CD4-positive, alpha-beta T cell treated with Interleukin-1 beta for 1 hour (primary cell): ENCODE measurements around the gene TNIK.
A peak's percentile ranks its signal among the peaks of the same experiment; 100 is the strongest.
"Not testable (repeated sequence)": the region's sequence is repeated elsewhere in the genome, so short reads cannot be mapped to it uniquely, and the experiment has no call there.

ENCODE experiments used
- DNase-seq, 2 donors: peaks; one replicate each; pipeline ENCODE4 v3.0.0-alpha.2; 2020 to 2022

The TNIK gene

DNA sequence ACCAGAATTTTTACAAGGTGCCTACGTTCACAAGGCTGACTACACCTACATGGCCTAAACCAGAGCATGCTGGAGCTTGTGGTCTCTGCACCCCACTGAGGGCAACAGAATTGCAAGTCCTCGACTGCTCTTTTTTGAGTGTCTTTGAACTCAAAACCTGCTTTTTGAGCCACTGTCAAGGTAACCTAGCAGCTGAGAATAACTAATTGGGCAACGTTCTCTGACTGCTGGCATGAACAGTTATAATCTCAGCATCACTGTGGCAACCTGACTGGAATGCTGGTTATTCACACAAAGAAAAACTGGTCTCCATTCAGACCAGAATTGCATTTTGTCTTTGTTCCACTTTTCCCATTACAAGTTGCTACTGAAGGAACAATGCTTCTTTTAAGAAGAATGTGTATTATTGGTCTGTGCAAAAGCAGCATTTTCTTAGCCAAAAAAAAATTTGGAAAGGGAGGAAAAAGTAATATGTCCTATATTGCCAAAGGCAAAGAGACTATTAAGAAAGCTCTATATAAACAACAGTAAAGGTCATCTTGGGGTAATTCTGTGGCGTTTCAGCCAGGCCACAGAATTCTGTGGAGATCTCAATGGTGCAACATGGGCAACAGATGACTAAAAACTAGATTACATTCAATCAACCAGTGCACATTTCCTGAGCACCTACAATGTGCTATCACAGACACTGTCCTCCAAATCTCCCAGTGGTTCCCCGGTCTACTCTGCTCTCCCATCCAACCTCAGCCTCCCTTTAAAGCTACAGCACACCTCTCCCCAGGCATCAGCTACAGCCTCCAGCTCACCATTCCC is 76.8 kb downstream of the TNIK start:
- DNase-seq: no peak

DNA sequence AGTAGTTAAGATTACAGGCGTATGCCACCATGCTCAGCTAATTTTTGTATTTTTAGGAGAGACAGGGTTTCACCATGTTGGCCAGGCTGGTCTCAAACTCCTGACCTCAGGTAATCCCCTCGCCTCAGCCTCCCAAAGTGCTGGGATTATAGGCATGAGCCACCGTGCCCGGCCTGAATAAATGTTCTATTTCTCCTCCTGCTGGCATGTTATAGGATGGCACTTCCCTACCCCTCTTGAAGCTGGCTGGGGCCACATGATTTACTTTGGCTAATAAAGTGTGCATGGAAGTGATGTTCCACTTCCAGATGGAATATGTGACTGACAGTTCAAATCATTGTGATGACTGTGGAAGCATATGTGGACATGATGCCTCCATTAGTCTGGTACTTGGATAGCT is 77.9 kb downstream of the TNIK start:
- not testable (repeated sequence) for DNase-seq

DNA sequence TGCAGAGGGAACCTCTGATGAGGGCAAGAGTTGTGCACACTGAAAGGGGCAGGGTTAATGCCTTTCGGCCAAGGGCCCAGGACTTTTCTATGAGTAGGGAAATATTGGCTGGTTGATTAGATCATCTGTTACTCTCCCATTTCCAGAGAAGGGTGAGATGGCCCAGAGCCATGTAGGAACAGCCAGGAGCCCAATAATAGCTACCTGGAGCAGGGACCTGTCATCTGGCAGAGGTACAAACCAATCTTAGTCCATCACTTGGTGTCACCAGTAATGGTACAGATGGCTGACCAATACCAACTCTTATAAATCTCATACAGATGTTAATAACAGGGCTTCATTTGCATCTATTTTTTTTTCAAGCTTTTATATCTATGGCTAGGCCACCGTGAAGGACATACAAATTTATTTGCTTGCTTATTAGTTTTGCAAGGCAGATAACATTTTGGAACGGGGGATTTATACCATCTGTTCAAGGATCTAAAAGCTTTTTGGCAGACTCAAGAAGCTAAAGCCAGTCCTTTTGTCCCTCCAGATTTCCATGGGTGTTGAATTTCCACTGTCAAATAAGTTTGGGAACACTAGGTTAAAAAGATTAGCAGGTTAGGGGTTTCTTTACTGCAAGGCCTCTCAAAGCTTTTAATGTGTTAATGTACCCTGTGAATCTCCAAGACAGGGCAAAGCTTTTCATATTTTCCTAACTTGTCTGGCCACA is 79.3 kb downstream of the TNIK start:
- DNase-seq: no peak

DNA sequence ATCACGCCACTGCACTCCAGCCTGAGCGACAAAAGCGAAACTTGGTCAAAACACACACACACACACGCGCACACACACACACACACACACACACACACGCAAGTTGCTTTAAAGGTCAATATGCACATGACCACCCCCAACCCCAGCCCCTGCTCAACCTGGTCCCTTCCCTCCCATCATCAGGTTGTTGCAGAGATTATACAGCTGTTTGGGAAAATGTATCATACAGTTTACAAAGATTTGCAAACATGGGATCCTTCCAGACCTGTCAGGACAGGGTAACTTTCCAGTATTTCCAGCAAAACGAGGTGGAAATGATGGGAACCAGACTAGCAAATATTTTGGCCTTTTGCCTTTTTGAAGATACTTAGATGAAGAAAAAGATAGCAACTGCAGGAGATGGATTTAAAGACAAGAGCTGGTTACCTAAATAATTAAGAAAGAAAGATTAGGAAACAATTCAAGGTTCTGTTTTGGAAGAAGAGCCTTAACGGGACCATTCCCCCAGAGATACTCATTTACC is 80.2 kb downstream of the TNIK start:
- DNase-seq: no peak

DNA sequence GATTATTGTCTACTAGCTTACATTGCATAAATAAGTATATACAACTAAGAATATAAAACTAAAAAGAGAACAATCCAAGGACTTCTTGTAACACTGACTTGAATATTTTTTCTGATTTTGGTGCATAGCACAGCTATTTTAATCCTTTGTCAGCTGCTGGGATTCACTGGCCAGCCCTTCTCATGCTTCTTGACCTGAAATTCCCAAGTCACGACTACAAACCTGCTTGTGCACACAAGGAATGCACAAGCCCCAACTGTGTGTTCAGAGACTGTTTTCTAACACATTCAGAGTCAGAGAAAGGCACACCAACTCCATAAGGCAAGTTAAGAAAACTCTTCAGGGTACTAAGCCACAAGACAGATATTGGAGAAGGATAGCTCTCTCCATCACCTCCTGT is 80.9 kb downstream of the TNIK start:
- DNase-seq: no peak

DNA sequence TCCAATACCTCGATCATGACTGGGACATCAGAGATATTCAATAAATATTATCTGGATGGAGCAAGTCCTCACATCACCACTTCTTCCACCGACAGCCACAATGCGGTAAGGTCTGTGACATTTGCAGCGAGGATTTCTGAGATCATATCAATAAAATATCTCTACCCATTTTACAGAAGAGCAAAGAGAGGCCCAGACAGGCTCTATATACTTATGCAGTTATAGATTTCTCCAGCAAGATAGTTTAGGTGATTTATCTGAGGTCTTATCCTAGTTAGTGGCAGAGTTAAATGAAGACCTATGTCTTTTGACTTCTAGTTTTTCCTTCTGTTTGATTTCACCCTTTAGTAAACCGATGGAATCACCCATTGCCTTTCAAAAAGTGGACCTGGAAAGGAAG is 81.6 kb downstream of the TNIK start:
- DNase-seq: no peak

DNA sequence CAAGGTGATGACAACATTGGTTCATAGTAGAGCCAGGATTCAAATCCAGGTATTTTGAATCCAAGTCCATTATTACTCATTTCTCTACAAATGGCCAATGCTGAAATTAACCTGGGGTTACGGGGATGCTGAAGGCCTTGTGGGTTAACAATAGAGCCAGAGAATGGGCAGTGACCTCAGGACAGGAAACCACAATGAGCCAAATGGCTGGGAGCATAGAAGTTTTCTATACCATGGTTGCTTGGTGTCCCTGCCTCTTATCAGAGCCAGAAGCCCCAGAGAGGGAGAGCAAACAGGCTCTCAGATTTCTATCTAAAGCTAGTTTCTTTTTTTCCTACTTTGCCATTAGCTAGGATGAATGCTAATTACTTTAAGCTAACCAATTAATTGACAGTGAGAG is 82.3 kb downstream of the TNIK start:
- no peak for DNase-seq

DNA sequence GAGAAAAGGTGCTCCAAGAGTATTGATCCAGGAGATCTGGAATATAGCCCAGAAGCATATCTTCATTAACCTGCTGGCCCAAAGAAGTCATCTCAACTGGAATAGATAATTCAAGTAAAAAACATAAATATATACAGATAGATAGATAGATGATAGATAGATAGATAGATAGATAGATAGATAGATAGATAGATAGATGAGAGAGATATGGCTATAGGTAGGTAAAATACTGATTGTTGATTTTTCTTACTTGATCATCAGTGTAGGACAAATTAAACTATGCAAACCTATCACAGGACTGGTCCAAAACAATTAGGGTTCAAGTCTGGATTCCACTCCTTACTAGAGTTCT is 83.6 kb downstream of the TNIK start:
- no peak for DNase-seq

DNA sequence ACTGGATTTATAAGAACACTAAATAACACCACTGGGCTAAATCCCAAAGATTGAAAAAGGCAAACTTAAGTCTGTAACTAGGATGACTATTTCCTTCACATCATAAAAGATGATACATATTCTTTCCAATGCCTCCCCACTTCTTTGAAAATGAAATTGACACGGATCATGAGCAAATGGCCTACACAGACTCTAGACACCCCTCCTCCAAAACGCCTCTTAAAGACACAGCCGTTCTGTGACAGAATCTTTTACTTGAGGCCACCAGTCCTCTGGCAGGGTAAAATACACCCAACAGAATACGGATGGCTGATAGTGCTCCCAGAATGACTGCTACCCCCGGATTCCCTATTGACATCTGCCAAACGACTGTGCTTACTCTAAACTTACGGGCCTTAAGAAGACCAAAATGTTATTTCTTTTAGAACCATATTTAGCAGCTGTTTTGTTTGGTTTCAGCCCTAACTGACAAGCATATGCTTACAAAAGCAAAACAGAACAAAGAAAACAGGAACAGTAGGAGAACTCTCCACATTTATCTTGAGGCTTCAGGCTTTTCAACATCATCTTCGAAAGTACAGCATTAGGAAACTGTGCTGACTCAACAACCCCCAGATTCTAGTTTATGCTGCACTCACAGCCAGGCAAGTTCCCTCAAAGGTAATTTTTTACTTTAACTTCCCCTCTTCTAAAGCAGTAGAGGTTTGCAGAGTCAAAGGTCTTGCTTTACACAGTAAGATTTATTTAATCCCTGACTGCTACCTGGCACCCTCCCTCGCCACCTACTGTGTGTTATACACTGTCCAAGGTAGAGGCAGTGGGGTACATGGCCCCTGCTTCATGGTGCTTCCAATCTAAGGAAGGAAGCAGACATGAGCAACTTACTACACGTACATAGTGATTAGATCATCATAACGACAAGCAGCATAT is 84.3 kb downstream of the TNIK start:
- peak in 1 of 2 donors; percentile 24 for DNase-seq

DNA sequence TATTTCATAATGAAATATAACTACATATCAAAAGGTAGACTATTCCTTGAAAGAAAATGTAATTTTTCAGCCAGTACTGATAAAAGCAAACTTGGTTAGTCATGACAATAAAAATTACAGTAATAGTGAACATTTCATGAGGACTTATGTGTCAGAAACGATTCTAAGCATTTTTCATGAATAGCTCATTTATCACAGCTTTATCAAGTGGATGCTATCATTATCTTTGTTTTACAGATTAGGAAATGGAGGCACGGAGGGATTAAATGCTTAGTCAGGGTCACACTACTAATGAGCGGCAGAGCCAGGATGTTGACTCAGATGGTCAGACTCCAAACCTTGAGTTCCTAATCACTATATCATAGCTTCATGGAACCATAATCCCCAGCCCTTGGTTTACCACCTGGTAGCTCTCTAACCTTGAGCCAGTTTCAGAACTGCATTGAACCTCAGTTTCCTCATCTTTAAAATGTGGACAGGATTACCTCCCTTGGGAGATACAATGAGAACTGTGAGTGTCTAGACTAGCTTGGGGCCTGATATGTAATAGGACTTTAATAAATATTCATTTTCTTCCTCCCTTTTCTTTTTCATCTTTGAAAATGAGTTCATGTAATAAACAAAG is 85.4 kb downstream of the TNIK start:
- DNase-seq: no peak

DNA sequence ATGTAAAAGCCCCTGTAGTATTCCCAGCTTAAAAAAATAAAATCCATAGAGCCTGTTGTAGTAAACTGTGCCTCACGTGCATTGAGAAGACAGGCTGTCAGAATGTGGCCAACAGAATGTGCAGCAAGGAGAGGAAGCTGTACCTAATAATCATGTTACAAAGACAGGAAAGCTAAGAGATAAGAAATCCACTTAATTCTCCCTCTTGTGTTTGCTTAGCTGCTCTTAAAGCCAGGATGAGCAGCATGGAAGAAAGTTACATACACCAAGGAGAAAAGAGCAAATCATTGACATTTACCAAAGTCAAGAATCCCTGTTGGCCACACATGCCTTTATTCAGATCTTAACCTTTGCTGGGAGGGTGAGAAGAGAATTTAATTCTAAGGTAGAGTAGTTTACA is 85.9 kb downstream of the TNIK start:
- DNase-seq: no peak

DNA sequence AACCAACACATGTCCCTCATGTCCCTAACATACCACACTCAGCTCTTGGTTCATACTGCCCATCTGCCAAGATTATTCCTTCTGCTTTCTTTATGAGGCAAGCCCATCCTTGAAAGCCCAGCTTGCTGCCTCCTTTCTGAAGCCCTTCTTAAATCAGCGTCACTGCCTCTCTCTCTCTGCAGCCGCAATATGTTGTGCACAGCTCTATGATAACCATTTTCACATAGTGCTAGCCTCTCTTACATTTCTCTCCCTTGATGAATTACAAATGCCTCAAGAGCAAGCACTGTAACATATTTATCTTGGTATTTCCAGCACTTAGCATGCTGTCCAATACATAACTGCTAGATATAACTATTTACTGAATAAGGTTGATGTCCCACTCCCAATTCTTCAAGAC is 86.5 kb downstream of the TNIK start:
- DNase-seq: no peak

DNA sequence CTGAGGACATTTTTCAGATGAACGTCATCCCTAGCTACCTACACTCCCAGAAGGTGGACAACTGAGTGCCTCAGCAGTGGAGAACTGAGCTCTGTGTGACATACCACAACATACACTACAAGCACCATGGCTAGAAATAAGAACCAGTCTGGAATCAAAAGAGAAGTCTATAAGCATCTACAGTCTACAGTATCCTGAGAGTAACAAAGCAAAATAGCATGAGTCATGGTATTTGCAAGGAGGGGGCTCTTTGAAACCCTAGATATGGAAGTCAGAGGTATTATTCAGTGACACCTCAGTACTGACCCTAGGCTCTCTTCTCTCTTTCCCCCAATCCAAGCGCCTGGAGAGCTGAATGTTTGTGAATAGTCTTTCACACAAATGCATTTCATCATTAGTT is 87.5 kb downstream of the TNIK start:
- no peak for DNase-seq

DNA sequence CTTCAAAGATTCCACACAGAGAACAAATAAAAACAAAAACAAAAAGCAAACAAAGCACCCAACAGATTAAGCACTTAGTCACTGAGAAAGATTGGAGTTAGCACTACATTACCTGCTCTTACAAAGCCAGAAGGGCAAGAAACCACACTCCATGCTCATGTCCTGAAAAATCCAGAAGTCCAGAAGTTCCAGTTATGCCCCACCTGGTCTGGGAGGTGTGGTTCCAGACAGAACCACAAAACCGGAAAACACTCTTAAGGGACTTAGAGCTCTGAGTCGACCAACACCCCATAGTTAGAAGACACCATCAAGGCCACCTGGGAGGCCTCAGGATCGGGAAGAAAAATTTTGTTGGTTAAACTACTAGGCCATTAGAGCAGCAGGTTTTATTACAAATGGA is 88.9 kb downstream of the TNIK start:
- no peak for DNase-seq

DNA sequence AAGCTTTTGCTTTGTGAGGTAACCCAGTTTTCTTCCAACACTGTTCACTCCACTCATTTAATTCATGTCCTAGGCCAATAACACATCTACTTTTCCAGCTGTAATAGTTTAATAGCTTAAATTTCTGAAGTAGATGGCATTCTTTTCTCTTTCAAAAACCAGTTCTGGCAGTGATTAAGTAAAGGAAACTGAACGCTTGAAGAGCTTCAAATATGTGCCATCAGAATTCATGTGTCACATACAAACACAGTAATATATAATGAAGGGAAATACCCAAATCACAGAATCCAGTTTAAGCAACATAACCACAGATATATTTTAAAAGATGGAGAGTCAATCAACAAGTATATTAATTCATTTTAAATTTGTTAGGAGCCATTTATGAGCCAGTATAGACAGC is 91.0 kb downstream of the TNIK start:
- DNase-seq: no peak

DNA sequence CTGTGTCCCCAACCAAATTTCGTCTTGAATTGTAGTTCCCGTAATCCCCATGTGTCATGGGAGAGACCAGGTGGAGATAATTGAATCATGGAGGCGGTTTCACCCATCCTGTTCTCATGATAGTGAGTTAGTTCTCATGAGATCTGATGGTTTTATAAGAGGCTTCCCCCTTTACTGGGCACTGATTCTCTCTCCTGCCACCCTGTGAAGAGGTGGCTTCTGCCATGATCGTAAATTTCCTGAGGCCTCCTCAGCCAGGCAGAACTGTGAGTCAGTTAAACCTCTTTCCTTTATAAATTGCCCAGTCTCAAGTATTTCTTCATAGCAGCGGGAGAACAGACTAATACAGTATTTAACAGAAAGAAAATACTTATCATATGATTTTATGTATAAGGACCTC is 93.5 kb downstream of the TNIK start:
- not testable (repeated sequence) for DNase-seq

DNA sequence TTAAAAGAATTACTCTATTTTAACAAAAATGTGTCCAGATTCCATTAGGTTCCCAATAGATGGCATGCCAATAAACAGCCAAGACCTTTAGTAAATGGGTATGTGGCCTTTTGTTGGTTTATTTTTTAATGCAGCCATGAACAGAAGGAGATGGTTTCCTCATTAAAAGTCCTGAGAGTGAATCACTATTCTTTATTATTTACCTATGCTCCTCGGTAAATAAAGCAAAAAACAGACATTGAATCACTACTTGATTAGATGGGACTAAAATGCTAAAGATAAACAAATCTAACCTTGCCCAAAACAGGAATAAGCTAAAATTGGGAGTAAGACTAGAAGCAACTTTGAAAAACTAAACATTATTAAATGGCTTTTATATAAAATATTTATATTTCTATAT is 94.2 kb downstream of the TNIK start:
- DNase-seq: no peak

DNA sequence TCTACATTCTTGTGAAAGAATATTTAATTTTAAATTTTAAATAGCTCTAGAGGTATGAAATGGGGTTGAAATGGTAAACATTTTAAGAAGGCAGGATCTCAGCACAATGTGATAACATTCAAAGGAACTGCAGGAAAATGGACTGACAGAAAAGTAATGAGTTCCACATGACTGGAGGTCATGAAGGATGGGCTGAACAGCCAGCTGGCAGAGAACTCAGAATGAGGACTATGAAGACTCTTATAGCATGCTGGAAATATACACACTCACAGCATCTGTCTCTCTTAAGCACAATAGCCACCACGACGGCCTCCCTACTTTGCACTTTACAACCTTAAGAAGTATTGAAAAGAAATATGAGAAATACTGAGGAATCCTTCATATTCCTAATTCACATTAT is 94.7 kb downstream of the TNIK start:
- DNase-seq: no peak

DNA sequence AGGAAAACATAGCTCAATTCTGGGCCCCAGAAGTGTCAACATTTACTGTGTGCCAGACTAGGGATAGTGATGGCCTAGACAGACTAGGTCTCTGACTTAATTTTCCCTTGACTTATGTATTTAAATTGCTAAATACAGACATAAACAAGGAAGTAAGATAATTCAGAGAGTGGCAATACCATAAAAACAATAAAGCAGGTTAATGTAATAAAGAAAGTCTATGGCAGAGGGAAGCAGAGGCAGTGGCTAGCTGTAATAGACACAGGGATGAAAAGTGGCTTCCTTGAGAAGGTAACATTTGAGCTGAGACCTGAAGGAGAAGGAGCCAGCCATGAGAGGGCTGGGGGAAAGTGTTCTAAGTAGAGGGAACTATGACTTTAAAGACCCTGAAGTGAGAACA is 95.7 kb downstream of the TNIK start:
- DNase-seq: no peak

DNA sequence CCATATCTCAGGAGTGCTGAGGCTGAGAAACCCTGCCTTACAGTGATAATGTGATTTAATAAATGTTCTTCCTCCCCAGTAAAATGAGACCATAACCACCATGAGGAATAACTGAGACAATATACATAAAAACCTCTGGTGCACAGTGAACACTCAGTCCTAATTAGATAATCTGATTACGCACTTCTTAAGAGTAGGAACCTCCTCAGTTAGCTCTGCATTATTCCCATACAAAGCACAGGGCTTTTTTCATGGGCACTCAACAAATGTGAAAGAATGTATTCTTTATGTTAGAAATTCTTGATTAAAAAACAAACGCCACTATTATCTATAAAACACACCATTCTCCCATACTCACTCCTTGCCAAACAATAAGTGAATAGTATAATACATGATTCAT is 97.0 kb downstream of the TNIK start:
- no peak for DNase-seq

DNA sequence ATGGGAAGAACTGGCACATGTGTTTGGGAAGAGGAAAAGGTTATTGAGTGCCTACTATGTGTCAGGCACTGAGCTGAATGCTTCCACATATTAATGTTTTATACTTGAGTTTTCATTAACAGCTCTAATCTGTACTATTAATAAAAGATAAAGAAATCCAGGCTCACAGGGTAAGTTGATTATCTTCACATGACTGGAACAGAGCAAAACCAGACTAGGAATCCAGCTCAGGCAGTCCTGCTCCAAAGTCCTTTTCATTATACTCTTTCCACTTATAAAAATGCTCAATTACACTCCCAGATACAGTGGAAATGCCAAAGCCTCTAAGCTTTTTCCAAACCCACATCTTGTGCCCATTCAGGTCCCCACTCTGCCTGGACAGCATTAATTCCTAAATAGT is 97.6 kb downstream of the TNIK start:
- no peak for DNase-seq

DNA sequence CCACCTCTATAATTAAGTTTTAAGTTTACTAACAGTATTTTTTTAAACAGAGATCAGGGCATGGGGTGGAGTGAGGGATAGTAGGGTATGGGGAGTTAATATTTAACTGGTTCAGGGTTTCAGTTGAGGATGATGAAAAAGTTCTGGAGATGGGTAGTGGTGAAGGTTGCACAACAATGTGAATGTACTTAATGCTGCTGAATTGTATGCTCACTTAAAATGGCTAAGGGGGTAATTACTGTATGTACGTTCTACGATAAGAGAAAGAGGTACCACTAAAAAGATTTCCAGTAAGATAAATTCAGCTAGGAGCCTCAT is 101.4 kb downstream of the TNIK start:
- no peak for DNase-seq
